Suprapubic skin (tissue), 4 donors: Measurements from ENCODE around the gene ARRDC5. TPM values are rescaled to one million over a fixed set of nuclear protein-coding genes. Genes with fewer than 3 reads are reported as not detected.
"Not testable (repeated sequence)": the region's sequence is repeated elsewhere in the genome, so short reads cannot be mapped to it uniquely, and the experiment has no call there.

Experiments used
- DNase-seq, 2 donors: peaks; one replicate each; pipeline ENCODE4 v3.0.0-alpha.2; 2019; ENCODE audit warnings: low spot score in 2 of 2
- H3K27ac ChIP-seq: fragments of 200-600 bp; sonication (generic); one replicate; pipeline ENCODE4 v1.5.1; 2019
- H3K27me3 ChIP-seq: fragments of 200-600 bp; sonication (generic); one replicate; pipeline ENCODE4 v1.5.1; 2019
- H3K36me3 ChIP-seq: fragments of 200-600 bp; sonication (generic); one replicate; pipeline ENCODE4 v1.5.1; 2019
- H3K4me1 ChIP-seq: fragments of 200-600 bp; sonication (generic); one replicate; pipeline ENCODE4 v1.5.1; 2019
- H3K4me3 ChIP-seq: fragments of 200-600 bp; sonication (generic); one replicate; pipeline ENCODE4 v1.5.1; 2019; ENCODE audit warnings: mild to moderate bottlenecking
- H3K9me3 ChIP-seq: fragments of 200-600 bp; sonication (generic); one replicate; pipeline ENCODE4 v1.5.1; 2019
- CTCF ChIP-seq, 2 donors: fragments of 200-600 bp in 1 of 2; fragments of 450-650 bp in 1 of 2; sonication (generic) in 1 of 2; IDR thresholded peaks; one replicate each; pipeline ENCODE4 v1.5.1; 2016 to 2019; ENCODE audit warnings: antibody characterized with exemption in 2 of 2, mild to moderate bottlenecking in 1 of 2, moderate library complexity in 1 of 2
- EP300 ChIP-seq: sonication (generic); formaldehyde crosslinking; IDR thresholded peaks from one replicate; pipeline ENCODE4 v1.6.1; 2017; ENCODE audit warnings: antibody characterized with exemption
- POLR2A ChIP-seq, 2 donors: fragments of 450-650 bp; IDR thresholded peaks; one replicate each; pipeline ENCODE4 v1.6.1; 2017; ENCODE audit warnings: antibody characterized with exemption in 2 of 2, mild to moderate bottlenecking in 2 of 2, moderate library complexity in 2 of 2
- POLR2AphosphoS5 ChIP-seq, 3 donors: sonication (generic); formaldehyde crosslinking; IDR thresholded peaks; one replicate each; pipeline ENCODE4 v1.6.1; 2017; ENCODE audit warnings: antibody characterized with exemption in 3 of 3
- WGBS: methylation state at CpG from one replicate; pipeline ENCODE4 v1.1.5; 2018; 5-methylcytosine and 5-hydroxymethylcytosine counted together
- total RNA-seq, 4 donors: library from RNA; depleted of rRNA; stranded (reverse); fragments of >200 nt; gene quantifications; one replicate each; pipeline ENCODE4 v1.1.0, GENCODE V29; 2016

ARRDC5 gene
- total RNA-seq, 4 donors from 2014 or later, result 0.48 TPM; not detected in 3

GRCh38 chr19:4909156-4909896 lies 6.6 kb upstream of the ARRDC5 start, which contains the start of gene UHRF1:
Gene UHRF1 (plus strand): TSS chr19:4909501. CDS start chr19:4910886, 1,385 bp downstream.
- no peak for DNase-seq
- Histone ChIP-seq H3K36me3 (no peaks in the 10 kb centered on the region), H3K9me3 (no peaks in the 10 kb centered on the region), H3K4me1 (peaks cover 41% of the 10 kb centered on the region), H3K4me3 (peak within 1 kb of the TSS; percentile 85), H3K27ac (peak within 1 kb of the TSS; percentile 38), H3K27me3 (no peaks in the 10 kb centered on the region)
- 20% methylated on average over 5 of the region's 89 CpGs for WGBS
- TF ChIP-seq EP300 (no peak), POLR2A (IDR thresholded peaks at IDR 0.05) (no peak)

GRCh38 chr19:4908781-4909155 lies 6.1 kb upstream of the ARRDC5 start:
- Histone ChIP-seq H3K27ac (no peak overlapping the region), H3K36me3 (no peaks in the 10 kb centered on the region), H3K4me1 (peaks cover 35% of the 10 kb centered on the region), H3K27me3 (no peaks in the 10 kb centered on the region), H3K4me3 (peak overlapping the region; percentile 85), H3K9me3 (no peaks in the 10 kb centered on the region)
- DNase-seq, result no peak
- 88% methylated on average over 15 of the region's 15 CpGs for WGBS
- no peak for TF ChIP-seq POLR2A (IDR thresholded peaks at IDR 0.05)
- TF ChIP-seq CTCF (IDR thresholded peaks at IDR 0.05), result no peak
- no peak for TF ChIP-seq POLR2AphosphoS5 (IDR thresholded peaks at IDR 0.05)
- no peak for TF ChIP-seq EP300

GRCh38 chr19:4908360-4908759 lies 5.7 kb upstream of the ARRDC5 start:
- Histone ChIP-seq H3K4me3 (no peak overlapping the region), H3K4me1 (peaks cover 35% of the 10 kb centered on the region), H3K27me3 (no peaks in the 10 kb centered on the region), H3K36me3 (no peaks in the 10 kb centered on the region), H3K9me3 (no peaks in the 10 kb centered on the region), H3K27ac (no peak overlapping the region)
- 96% methylated on average over 5 of the region's 5 CpGs for WGBS
- TF ChIP-seq EP300 (no peak), POLR2A (IDR thresholded peaks at IDR 0.05) (no peak), CTCF (IDR thresholded peaks at IDR 0.05) (no peak), POLR2AphosphoS5 (IDR thresholded peaks at IDR 0.05) (no peak)
- no peak for DNase-seq

- Histone ChIP-seq H3K36me3 (no peaks in the 10 kb centered on the region), H3K4me3 (no peak overlapping the region), H3K4me1 (peaks cover 26% of the 10 kb centered on the region), H3K27me3 (no peaks in the 10 kb centered on the region), H3K9me3 (no peaks in the 10 kb centered on the region), H3K27ac (no peak overlapping the region)
- TF ChIP-seq POLR2AphosphoS5 (IDR thresholded peaks at IDR 0.05) (no peak), CTCF (IDR thresholded peaks at IDR 0.05) (no peak), POLR2A (IDR thresholded peaks at IDR 0.05) (no peak), EP300 (no peak)
- WGBS, result 83% methylated on average over 8 of the region's 8 CpGs
- no peak for DNase-seq
Measured at GRCh38 chr19:4906963-4907362, 4.3 kb upstream of the ARRDC5 start.

GRCh38 chr19:4904481-4904880 lies 1.8 kb upstream of the ARRDC5 start:
- 70% methylated on average over 3 of the region's 3 CpGs for WGBS
- DNase-seq, result no peak
- Histone ChIP-seq H3K4me3 (no peak overlapping the region), H3K36me3 (no peaks in the 10 kb centered on the region), H3K27me3 (no peaks in the 10 kb centered on the region), H3K27ac (no peak overlapping the region), H3K9me3 (no peaks in the 10 kb centered on the region), H3K4me1 (peaks cover 6% of the 10 kb centered on the region)
- TF ChIP-seq EP300 (no peak), POLR2AphosphoS5 (IDR thresholded peaks at IDR 0.05) (no peak), CTCF (IDR thresholded peaks at IDR 0.05) (no peak), POLR2A (IDR thresholded peaks at IDR 0.05) (no peak)

- not testable (repeated sequence) for DNase-seq, H3K4me1 ChIP-seq, H3K36me3 ChIP-seq, H3K27ac ChIP-seq, H3K9me3 ChIP-seq, H3K27me3 ChIP-seq, H3K4me3 ChIP-seq
- WGBS, result 88% methylated on average over 13 of the region's 13 CpGs
Measured at GRCh38 chr19:4900879-4901278, 1.8 kb downstream of the ARRDC5 start.
